ENCODE data around the gene ACTL8. TPM values are rescaled to one million over a fixed set of nuclear protein-coding genes. Genes with fewer than 3 reads are reported as not detected.

Gene ACTL8
- polyA plus RNA-seq, 4 donors = 0.03 to 0.12 TPM; not detected in 2

- H3K4me1 ChIP-seq (ENCODE audit: control insufficient read depth in 3 of 3, insufficient read depth in 2 of 3, low read depth in 1 of 3, low read length in 2 of 3) = no peaks in the 10 kb centered on the region
- H3K9me3 ChIP-seq (ENCODE audit: control insufficient read depth in 2 of 2, insufficient read depth in 1 of 2, low read depth in 1 of 2, low read length in 1 of 2) = no peaks in the 10 kb centered on the region
- WGBS, 3 donors = 61 to 70% (median 62%) methylated on average over 33 of the region's 33 CpGs
- H3K27me3 ChIP-seq (ENCODE audit: control insufficient read depth in 3 of 3, insufficient read depth in 3 of 3, low read length in 3 of 3) = peaks cover 0 to 3% (median 0%) of the 10 kb centered on the region in 3 donors
- H3K36me3 ChIP-seq (ENCODE audit: control insufficient read depth in 3 of 3, insufficient read depth in 2 of 3, low read depth in 1 of 3, low read length in 3 of 3) = no peaks in the 10 kb centered on the region
- no peak overlapping the region for H3K27ac ChIP-seq (ENCODE audit: low read depth in 1 of 3, low read length in 2 of 3)
- no peak for DNase-seq
- FAIRE-seq = no peak
- no peak overlapping the region for H3K4me3 ChIP-seq (ENCODE audit: low read depth in 1 of 3, low read length in 3 of 3)
These were observed 70.4 kb downstream of the ACTL8 start for GRCh38 chr1:17825273-17826164.

- H3K4me1 ChIP-seq (ENCODE audit: control insufficient read depth in 3 of 3, insufficient read depth in 2 of 3, low read depth in 1 of 3, low read length in 2 of 3) = no peaks in the 10 kb centered on the region
- DNase-seq (peak; percentile 34 to 40), FAIRE-seq (no peak)
- no peak overlapping the region for H3K4me3 ChIP-seq (ENCODE audit: low read depth in 1 of 3, low read length in 3 of 3)
- 15 to 28% (median 25%) methylated on average over 16 of the region's 16 CpGs for WGBS, 3 donors
- no peaks in the 10 kb centered on the region for H3K9me3 ChIP-seq (ENCODE audit: control insufficient read depth in 2 of 2, insufficient read depth in 1 of 2, low read depth in 1 of 2, low read length in 1 of 2)
- H3K27me3 ChIP-seq (ENCODE audit: control insufficient read depth in 3 of 3, insufficient read depth in 3 of 3, low read length in 3 of 3) = peaks cover 0 to 3% (median 0%) of the 10 kb centered on the region in 3 donors
- H3K36me3 ChIP-seq (ENCODE audit: control insufficient read depth in 3 of 3, insufficient read depth in 2 of 3, low read depth in 1 of 3, low read length in 3 of 3) = no peaks in the 10 kb centered on the region
- H3K27ac ChIP-seq (ENCODE audit: low read depth in 1 of 3, low read length in 2 of 3) = no peak overlapping the region
These were observed 71.0 kb downstream of the ACTL8 start for GRCh38 chr1:17826165-17826488.

- FAIRE-seq (no peak), DNase-seq (no peak)
- no peaks in the 10 kb centered on the region for H3K36me3 ChIP-seq (ENCODE audit: control insufficient read depth in 3 of 3, insufficient read depth in 2 of 3, low read depth in 1 of 3, low read length in 3 of 3)
- H3K27ac ChIP-seq (ENCODE audit: low read depth in 1 of 3, low read length in 2 of 3) = no peak overlapping the region
- H3K9me3 ChIP-seq (ENCODE audit: control insufficient read depth in 2 of 2, insufficient read depth in 1 of 2, low read depth in 1 of 2, low read length in 1 of 2) = no peaks in the 10 kb centered on the region
- H3K4me3 ChIP-seq (ENCODE audit: low read depth in 1 of 3, low read length in 3 of 3) = no peak overlapping the region
- WGBS, 3 donors = 31 to 63% (median 48%) methylated on average over 4 of the region's 4 CpGs
- H3K27me3 ChIP-seq (ENCODE audit: control insufficient read depth in 3 of 3, insufficient read depth in 3 of 3, low read length in 3 of 3) = peaks cover 0 to 3% (median 0%) of the 10 kb centered on the region in 3 donors
- H3K4me1 ChIP-seq (ENCODE audit: control insufficient read depth in 3 of 3, insufficient read depth in 2 of 3, low read depth in 1 of 3, low read length in 2 of 3) = no peaks in the 10 kb centered on the region
These were observed 73.9 kb downstream of the ACTL8 start for GRCh38 chr1:17828991-17829390.

- H3K36me3 ChIP-seq (ENCODE audit: control insufficient read depth in 3 of 3, insufficient read depth in 2 of 3, low read depth in 1 of 3, low read length in 3 of 3) = no peaks in the 10 kb centered on the region
- no peak overlapping the region for H3K27ac ChIP-seq (ENCODE audit: low read depth in 1 of 3, low read length in 2 of 3)
- WGBS, 3 donors = 57 to 68% (median 66%) methylated on average over 6 of the region's 6 CpGs
- no peak overlapping the region for H3K4me3 ChIP-seq (ENCODE audit: low read depth in 1 of 3, low read length in 3 of 3)
- DNase-seq (no peak), FAIRE-seq (no peak)
- H3K4me1 ChIP-seq (ENCODE audit: control insufficient read depth in 3 of 3, insufficient read depth in 2 of 3, low read depth in 1 of 3, low read length in 2 of 3) = no peaks in the 10 kb centered on the region
- H3K27me3 ChIP-seq (ENCODE audit: control insufficient read depth in 3 of 3, insufficient read depth in 3 of 3, low read length in 3 of 3) = peaks cover 0 to 3% (median 0%) of the 10 kb centered on the region in 3 donors
- no peaks in the 10 kb centered on the region for H3K9me3 ChIP-seq (ENCODE audit: control insufficient read depth in 2 of 2, insufficient read depth in 1 of 2, low read depth in 1 of 2, low read length in 1 of 2)
These were observed 74.4 kb downstream of the ACTL8 start for GRCh38 chr1:17829579-17829978.

DNA sequence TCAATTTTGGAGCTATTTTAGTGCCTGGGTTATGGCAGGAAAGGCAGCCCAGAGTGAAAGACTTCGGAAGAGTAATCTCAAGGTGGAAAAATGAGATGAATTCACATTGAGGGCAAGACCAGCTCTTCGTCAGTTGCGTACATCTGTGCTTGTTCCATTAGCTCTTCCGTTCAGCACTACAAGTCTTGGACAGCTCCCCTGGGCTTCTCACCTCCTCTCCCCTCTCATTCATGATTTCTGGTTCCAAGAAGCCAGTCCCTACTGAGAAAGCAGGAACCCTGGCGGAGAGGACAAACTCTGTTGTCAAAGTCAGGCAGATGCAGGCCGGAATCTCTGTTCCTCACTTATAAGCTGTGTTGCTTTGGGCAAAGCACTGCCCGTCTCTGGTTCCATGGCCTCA, 76.5 kb downstream of the ACTL8 start:
- 43 to 47% (median 45%) methylated on average over 7 of the region's 7 CpGs for WGBS, 3 donors
- FAIRE-seq = no peak

GRCh38 chr1:17833661-17834501, 78.7 kb downstream of the ACTL8 start:
- no peaks in the 10 kb centered on the region for H3K9me3 ChIP-seq (ENCODE audit: control insufficient read depth in 2 of 2, insufficient read depth in 1 of 2, low read depth in 1 of 2, low read length in 1 of 2)
- H3K27me3 ChIP-seq (ENCODE audit: control insufficient read depth in 3 of 3, insufficient read depth in 3 of 3, low read length in 3 of 3) = peaks cover 0 to 7% (median 0%) of the 10 kb centered on the region in 3 donors
- H3K36me3 ChIP-seq (ENCODE audit: control insufficient read depth in 3 of 3, insufficient read depth in 2 of 3, low read depth in 1 of 3, low read length in 3 of 3) = no peaks in the 10 kb centered on the region
- H3K27ac ChIP-seq (ENCODE audit: low read depth in 1 of 3, low read length in 2 of 3) = no peak overlapping the region
- no peak for FAIRE-seq
- 79 to 83% (median 80%) methylated on average over 15 of the region's 15 CpGs for WGBS, 3 donors
- DNase-seq = no peak
- H3K4me3 ChIP-seq (ENCODE audit: low read depth in 1 of 3, low read length in 3 of 3) = no peak overlapping the region
- no peaks in the 10 kb centered on the region for H3K4me1 ChIP-seq (ENCODE audit: control insufficient read depth in 3 of 3, insufficient read depth in 2 of 3, low read depth in 1 of 3, low read length in 2 of 3)

More for the DNA sequence above, 76.5 kb downstream of the ACTL8 start:
- Histone ChIP-seq H3K27me3 (ENCODE audit: control insufficient read depth in 3 of 3, insufficient read depth in 3 of 3, low read length in 3 of 3) (no peaks in the 10 kb centered on the region), H3K36me3 (ENCODE audit: control insufficient read depth in 3 of 3, insufficient read depth in 2 of 3, low read depth in 1 of 3, low read length in 3 of 3) (no peaks in the 10 kb centered on the region), H3K4me1 (ENCODE audit: control insufficient read depth in 3 of 3, insufficient read depth in 2 of 3, low read depth in 1 of 3, low read length in 2 of 3) (no peaks in the 10 kb centered on the region), H3K27ac (ENCODE audit: low read depth in 1 of 3, low read length in 2 of 3) (no peak overlapping the region), H3K9me3 (ENCODE audit: control insufficient read depth in 2 of 2, insufficient read depth in 1 of 2, low read depth in 1 of 2, low read length in 1 of 2) (no peaks in the 10 kb centered on the region), H3K4me3 (ENCODE audit: low read depth in 1 of 3, low read length in 3 of 3) (no peak overlapping the region)
- DNase-seq = peak in 1 of 2 donors; percentile 38

GRCh38 chr1:17834561-17835100, 79.5 kb downstream of the ACTL8 start:
- 42 to 59% (median 51%) methylated on average over 8 of the region's 8 CpGs for WGBS, 3 donors
- Histone ChIP-seq H3K27ac (ENCODE audit: low read depth in 1 of 3, low read length in 2 of 3) (no peak overlapping the region), H3K9me3 (ENCODE audit: control insufficient read depth in 2 of 2, insufficient read depth in 1 of 2, low read depth in 1 of 2, low read length in 1 of 2) (no peaks in the 10 kb centered on the region), H3K4me1 (ENCODE audit: control insufficient read depth in 3 of 3, insufficient read depth in 2 of 3, low read depth in 1 of 3, low read length in 2 of 3) (no peaks in the 10 kb centered on the region), H3K36me3 (ENCODE audit: control insufficient read depth in 3 of 3, insufficient read depth in 2 of 3, low read depth in 1 of 3, low read length in 3 of 3) (no peaks in the 10 kb centered on the region), H3K27me3 (ENCODE audit: control insufficient read depth in 3 of 3, insufficient read depth in 3 of 3, low read length in 3 of 3) (peaks cover 0 to 7% (median 0%) of the 10 kb centered on the region in 3 donors), H3K4me3 (ENCODE audit: low read depth in 1 of 3, low read length in 3 of 3) (no peak overlapping the region)
- no peak for DNase-seq
- no peak for FAIRE-seq

DNA sequence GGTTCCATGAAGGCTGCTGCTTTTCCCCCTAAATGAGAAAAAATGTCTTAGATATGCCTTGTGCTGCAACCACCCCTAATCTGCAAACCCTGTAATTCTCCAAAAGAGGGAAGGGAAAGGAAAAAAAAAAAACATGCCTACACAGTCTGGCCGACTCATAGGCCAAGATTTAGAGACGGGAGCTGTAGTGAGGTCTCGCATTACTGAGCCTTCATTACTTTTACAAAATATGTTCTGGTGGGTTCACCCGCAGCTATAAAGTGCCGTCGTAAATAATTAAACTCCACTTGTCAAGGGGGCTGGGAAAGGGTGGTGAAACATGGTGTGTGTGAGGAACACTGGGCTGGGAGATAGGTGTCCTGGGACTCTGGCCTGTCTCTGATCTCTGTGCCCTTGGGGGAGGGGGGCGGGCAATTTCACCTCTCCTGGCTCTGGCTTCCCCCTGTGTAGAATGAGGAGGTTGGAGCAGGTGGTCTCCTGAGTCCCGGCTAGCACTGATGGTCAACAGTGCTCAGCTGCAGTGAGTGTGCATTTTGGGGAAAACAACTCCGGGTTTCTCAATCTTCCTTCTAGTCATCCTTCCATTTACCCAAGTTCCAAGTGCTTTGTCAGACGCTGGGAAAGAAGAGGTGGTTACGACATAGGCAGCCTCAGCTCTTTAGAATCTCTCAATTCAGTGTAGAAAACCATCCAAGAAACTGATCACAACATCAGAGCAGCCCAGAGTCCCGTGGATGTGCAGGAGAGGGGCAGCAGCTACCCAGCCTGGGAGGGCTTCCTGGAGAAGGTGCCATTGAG, 82.3 kb downstream of the ACTL8 start:
- Histone ChIP-seq H3K4me3 (ENCODE audit: low read depth in 1 of 3, low read length in 3 of 3) (no peak overlapping the region), H3K27ac (ENCODE audit: low read depth in 1 of 3, low read length in 2 of 3) (no peak overlapping the region), H3K9me3 (ENCODE audit: control insufficient read depth in 2 of 2, insufficient read depth in 1 of 2, low read depth in 1 of 2, low read length in 1 of 2) (no peaks in the 10 kb centered on the region), H3K36me3 (ENCODE audit: control insufficient read depth in 3 of 3, insufficient read depth in 2 of 3, low read depth in 1 of 3, low read length in 3 of 3) (no peaks in the 10 kb centered on the region), H3K4me1 (ENCODE audit: control insufficient read depth in 3 of 3, insufficient read depth in 2 of 3, low read depth in 1 of 3, low read length in 2 of 3) (no peaks in the 10 kb centered on the region), H3K27me3 (ENCODE audit: control insufficient read depth in 3 of 3, insufficient read depth in 3 of 3, low read length in 3 of 3) (peaks cover 0 to 7% (median 0%) of the 10 kb centered on the region in 3 donors)
- FAIRE-seq (no peak), DNase-seq (no peak)
- 61 to 70% (median 68%) methylated on average over 12 of the region's 12 CpGs for WGBS, 3 donors
